Endodermal cell (in vitro differentiated cells): ENCODE results near the gene RAB14. TPM values are rescaled to one million over a fixed set of nuclear protein-coding genes. Genes with fewer than 3 reads are reported as not detected.

ENCODE experiments used
- DNase-seq: peaks from one replicate; pipeline ENCODE4 v3.0.0-alpha.2; 2017
- H3K27ac ChIP-seq: 2 replicates; pipeline ENCODE4 v1.5.1; 2013; ENCODE audit warnings: mild to moderate bottlenecking, low read depth, low read length, moderate library complexity
- H3K27me3 ChIP-seq: 2 replicates; pipeline ENCODE4 v1.6.1; 2013; ENCODE audit warnings: mild to moderate bottlenecking, low read length, moderate library complexity; ENCODE audit not compliant: insufficient read depth, control insufficient read depth, poor library complexity, severe bottlenecking
- H3K36me3 ChIP-seq: 2 replicates; pipeline ENCODE4 v1.7.0; 2013; ENCODE audit warnings: mild to moderate bottlenecking, low read length, moderate library complexity; ENCODE audit not compliant: control insufficient read depth, insufficient read depth
- H3K4me1 ChIP-seq: one replicate; pipeline ENCODE4 v1.7.0; 2013; ENCODE audit warnings: low read length; ENCODE audit not compliant: control insufficient read depth, insufficient read depth
- H3K4me3 ChIP-seq: 2 replicates; pipeline ENCODE4 v1.5.1; 2013; ENCODE audit warnings: mild to moderate bottlenecking, low read length, moderate library complexity
- H3K9ac ChIP-seq: 2 replicates; pipeline ENCODE4 v1.6.1; 2013; ENCODE audit warnings: mild to moderate bottlenecking, low read length, moderate library complexity; ENCODE audit not compliant: poor library complexity, severe bottlenecking; ENCODE audit errors: extremely low read depth
- H3K9me3 ChIP-seq: 2 replicates; pipeline ENCODE4 v1.6.1; 2013; ENCODE audit warnings: mild to moderate bottlenecking, low read length, moderate library complexity; ENCODE audit not compliant: control insufficient read depth
- H3K27ac Mint-ChIP-seq: 2 replicates; pipeline ENCODE4 v1.8.0; 2020; ENCODE audit warnings: mixed read lengths
- H3K27me3 Mint-ChIP-seq: 2 replicates; pipeline ENCODE4 v1.8.0; 2021; ENCODE audit warnings: mild to moderate bottlenecking, mixed read lengths; ENCODE audit not compliant: insufficient read depth
- H3K36me3 Mint-ChIP-seq: 2 replicates; pipeline ENCODE4 v1.8.0; 2020; ENCODE audit warnings: low read depth, mixed read lengths
- H3K4me1 Mint-ChIP-seq: 2 replicates; pipeline ENCODE4 v1.8.0; 2020; ENCODE audit warnings: mixed read lengths
- H3K4me3 Mint-ChIP-seq: 2 replicates; pipeline ENCODE4 v1.8.0; 2020; ENCODE audit warnings: mild to moderate bottlenecking, moderate library complexity, mixed read lengths
- H3K9me3 Mint-ChIP-seq: 2 replicates; pipeline ENCODE4 v1.8.0; 2020; ENCODE audit warnings: mild to moderate bottlenecking, mixed read lengths
- CTCF ChIP-seq: fragments of 200-600 bp; sonication (generic); conservative IDR thresholded peaks from 2 replicates; pipeline ENCODE4 v1.5.0; 2021; ENCODE audit warnings: antibody characterized with exemption, mild to moderate bottlenecking
- WGBS, 2 experiments: methylation state at CpG; one replicate each; pipeline versions ENCODE4 v1.1.5 to v1.1.7; 2013; ENCODE audit warnings: missing lambda C conversion rate in 2 of 2, mixed read lengths in 1 of 2; ENCODE audit not compliant: insufficient coverage in 1 of 2, insufficient read length in 1 of 2; 5-methylcytosine and 5-hydroxymethylcytosine counted together
- total RNA-seq, 2 donors: library from RNA; stranded (reverse); fragmentation: NEBNext Ultra II Directional in 1 of 2; extraction: Animal tissue kit (Norgen Biotek cat#: 25700) in 1 of 2; gene quantifications; 2 replicates in 1 of 2; 3 replicates in 1 of 2; pipeline ENCODE4 v1.2.1, GENCODE V29; 2021

The RAB14 gene
- total RNA-seq, 2 donors from 2014 or later, result 35.9 to 40.7 TPM

- Histone ChIP-seq H3K4me3 (no peak overlapping the region), H3K9ac (no peak overlapping the region), H3K36me3 (no peaks in the 10 kb centered on the region), H3K4me1 (no peaks in the 10 kb centered on the region), H3K9me3 (no peaks in the 10 kb centered on the region), H3K27me3 (no peaks in the 10 kb centered on the region), H3K27ac (no peak overlapping the region)
- no peaks in the 10 kb centered on the region for H3K9me3 Mint-ChIP-seq
- H3K4me3 Mint-ChIP-seq, result no peak overlapping the region
- 89 to 96% methylated on average over 7 to 8 of the region's 8 CpGs for WGBS, 2 experiments
- H3K27me3 Mint-ChIP-seq, result no peaks in the 10 kb centered on the region
- no peaks in the 10 kb centered on the region for H3K36me3 Mint-ChIP-seq
- no peak for TF ChIP-seq CTCF
- peaks cover 11% of the 10 kb centered on the region for H3K4me1 Mint-ChIP-seq
- DNase-seq, result no peak
- H3K27ac Mint-ChIP-seq, result no peak overlapping the region
Measured at GRCh38 chr9:121218357-121219027, 16.8 kb upstream of the RAB14 start.

- Histone ChIP-seq H3K4me1 (no peaks in the 10 kb centered on the region), H3K27me3 (no peaks in the 10 kb centered on the region), H3K9ac (no peak overlapping the region), H3K9me3 (no peaks in the 10 kb centered on the region), H3K27ac (no peak overlapping the region), H3K4me3 (no peak overlapping the region), H3K36me3 (no peaks in the 10 kb centered on the region)
- H3K36me3 Mint-ChIP-seq, result no peaks in the 10 kb centered on the region
- no peak overlapping the region for H3K4me3 Mint-ChIP-seq
- H3K27me3 Mint-ChIP-seq, result no peaks in the 10 kb centered on the region
- WGBS, 2 experiments, result 99 to 100% methylated on average over 2 to 4 of the region's 4 CpGs
- DNase-seq, result no peak
- H3K9me3 Mint-ChIP-seq, result no peaks in the 10 kb centered on the region
- no peak overlapping the region for H3K27ac Mint-ChIP-seq
- peaks cover 11% of the 10 kb centered on the region for H3K4me1 Mint-ChIP-seq
- no peak for TF ChIP-seq CTCF
Measured at GRCh38 chr9:121217609-121218292, 16.1 kb upstream of the RAB14 start.

- Histone ChIP-seq H3K27me3 (no peaks in the 10 kb centered on the region), H3K27ac (no peak overlapping the region), H3K36me3 (no peaks in the 10 kb centered on the region), H3K9ac (no peak overlapping the region), H3K9me3 (no peaks in the 10 kb centered on the region), H3K4me3 (no peak overlapping the region), H3K4me1 (no peaks in the 10 kb centered on the region)
- Mint-ChIP-seq H3K4me3 (no peak overlapping the region), H3K4me1 (peaks cover 14% of the 10 kb centered on the region), H3K27me3 (peaks cover 2% of the 10 kb centered on the region), H3K9me3 (no peaks in the 10 kb centered on the region), H3K27ac (no peak overlapping the region), H3K36me3 (no peaks in the 10 kb centered on the region)
- DNase-seq, result no peak
- TF ChIP-seq CTCF, result no peak
- 96 to 100% methylated on average over 1 to 2 of the region's 3 CpGs for WGBS, 2 experiments
Measured at GRCh38 chr9:121216271-121216805, 14.7 kb upstream of the RAB14 start.
